ENCODE data around the gene NFXL1.

- TF ChIP-seq CTCF (conservative IDR thresholded peaks at IDR 0.05 in 1 of 2, IDR thresholded peaks at IDR 0.05 in 1 of 2; ENCODE audit: low read depth in 1 of 2, low read length in 2 of 2) (peak; percentile 43 to 47), EZH2 (IDR thresholded peaks at IDR 0.05; ENCODE audit: low read length, missing control alignments) (no peak)
Measured at GRCh38 chr4:47839259-47839658, 75.1 kb downstream of the NFXL1 start.
